Right lobe of liver (tissue), 4 donors: ENCODE measurements around the gene SPATA20.

Source experiments
- CTCF ChIP-seq, 4 donors: fragments of 200-600 bp in 3 of 4; fragments of 450-650 bp in 1 of 4; IDR thresholded peaks; one replicate each; pipeline versions ENCODE4 v1.5.1 to v1.8.0; 2016 to 2022; ENCODE audit warnings: antibody characterized with exemption in 4 of 4, mild to moderate bottlenecking in 2 of 4
- POLR2A ChIP-seq: fragments of 450-650 bp; IDR thresholded peaks from one replicate; pipeline ENCODE4 v1.6.1; 2017; ENCODE audit warnings: antibody characterized with exemption, mild to moderate bottlenecking
- donor health status: DM: no; HTN: no; CAD: no.
- donor health status: DM: no; HTN: no; CAD: no.
- donor health status: DM: no; HTN: yes; CAD: no.

GRCh38 chr17:50570032-50570431 is 23.1 kb downstream of the SPATA20 start:
- TF ChIP-seq CTCF (IDR thresholded peaks at IDR 0.05): no peak
- no peak for TF ChIP-seq POLR2A
